ENCODE measurements around the gene RAB3GAP2.
"Not testable (repeated sequence)": the region's sequence is repeated elsewhere in the genome, so short reads cannot be mapped to it uniquely, and the experiment has no call there.

RAB3GAP2 gene

GRCh38 chr1:220124542-220124941 lies 147.7 kb downstream of the RAB3GAP2 start:
- ATAC-seq (replicated peaks) (no peak), DNase-seq (no peak)

DNA sequence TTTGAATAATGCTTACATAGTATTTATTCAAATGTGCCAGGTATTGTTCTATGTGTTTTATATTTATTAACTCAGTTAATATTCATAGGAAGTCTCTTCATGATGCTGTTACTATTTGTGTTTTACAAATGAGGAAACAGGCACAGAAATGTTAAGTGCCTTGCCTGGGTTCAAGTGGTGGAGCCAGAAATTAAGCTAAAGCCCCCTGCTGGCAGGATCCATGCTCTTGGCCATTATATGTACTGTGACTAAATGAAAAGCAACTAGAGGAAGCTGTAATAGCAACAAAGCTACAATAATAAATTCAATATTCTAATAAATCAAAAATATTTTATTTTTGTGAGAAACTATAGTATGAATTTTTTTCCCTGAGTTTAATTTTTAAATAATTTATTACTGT lies 148.4 kb downstream of the RAB3GAP2 start:
- no peaks in the 10 kb centered on the region for H3K27me3 Mint-ChIP-seq
- peaks cover 3 to 9% of the 10 kb centered on the region in 2 donors for H3K4me1 Mint-ChIP-seq (ENCODE audit: low read depth in 2 of 2)
- no peak overlapping the region for H3K4me3 Mint-ChIP-seq
- no peak for ATAC-seq (replicated peaks)
- peaks cover 35% of the 10 kb centered on the region for H3K36me3 Mint-ChIP-seq (ENCODE audit: insufficient read depth)
- H3K9me3 Mint-ChIP-seq, result no peaks in the 10 kb centered on the region
- H3K27ac Mint-ChIP-seq, result no peak overlapping the region
- DNase-seq, result no peak

More at GRCh38 chr1:220124542-220124941, 147.7 kb downstream of the RAB3GAP2 start:
- H3K9me3 Mint-ChIP-seq, result peaks cover 0 to 3% of the 10 kb centered on the region in 2 donors
- H3K4me1 Mint-ChIP-seq (ENCODE audit: low read depth in 2 of 2), result peaks cover 3 to 11% of the 10 kb centered on the region in 2 donors
- H3K27ac Mint-ChIP-seq, result peak overlapping the region in 1 of 2 donors; percentile 25
- no peak overlapping the region for H3K4me3 Mint-ChIP-seq
- H3K36me3 Mint-ChIP-seq (ENCODE audit: insufficient read depth), result peaks cover 37% of the 10 kb centered on the region
- no peaks in the 10 kb centered on the region for H3K27me3 Mint-ChIP-seq

GRCh38 chr1:220123066-220123465 lies 149.2 kb downstream of the RAB3GAP2 start:
- Mint-ChIP-seq H3K4me3 (no peak overlapping the region), H3K27me3 (no peaks in the 10 kb centered on the region), H3K36me3 (ENCODE audit: insufficient read depth) (peaks cover 36% of the 10 kb centered on the region), H3K4me1 (ENCODE audit: low read depth in 2 of 2) (peaks cover 3 to 9% of the 10 kb centered on the region in 2 donors), H3K27ac (no peak overlapping the region), H3K9me3 (no peaks in the 10 kb centered on the region)
- no peak for DNase-seq
- ATAC-seq (replicated peaks), result no peak

DNA sequence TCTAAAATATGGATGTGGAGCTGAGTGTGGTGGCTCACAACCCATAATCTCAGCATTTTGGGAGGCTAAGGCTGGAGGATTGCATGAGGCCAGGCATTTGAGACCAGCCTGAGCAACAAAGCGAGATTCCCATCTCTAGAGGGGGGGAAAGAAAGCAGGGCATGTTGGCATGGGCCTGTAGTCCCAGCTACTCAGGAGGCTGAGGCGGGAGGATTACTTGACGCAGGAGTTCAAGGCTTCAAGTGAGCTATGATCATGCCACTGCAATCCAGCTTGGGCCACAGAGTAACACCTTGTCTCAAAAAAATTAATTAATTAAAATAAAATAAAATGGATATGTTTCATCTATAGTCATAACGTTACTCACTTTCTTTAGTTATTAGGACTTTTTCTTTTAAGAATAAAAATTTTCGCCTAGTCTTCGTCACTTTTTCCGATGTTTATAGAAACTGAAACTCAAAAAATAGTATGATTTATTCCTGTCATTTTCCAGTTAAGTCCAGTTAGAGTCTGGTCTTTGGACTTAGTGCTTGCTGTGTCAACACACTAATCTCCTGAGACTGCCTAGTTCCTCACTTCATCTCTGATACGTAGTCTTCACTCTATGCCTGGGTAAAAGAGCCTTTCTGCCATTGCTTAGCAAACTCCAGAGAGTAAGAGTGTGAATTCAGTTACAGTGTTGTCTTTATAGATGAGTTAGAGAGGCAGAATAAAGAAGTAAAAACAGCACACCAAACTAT lies 150.3 kb downstream of the RAB3GAP2 start:
- DNase-seq (no peak), ATAC-seq (replicated peaks) (no peak)
- no peak overlapping the region for H3K4me3 Mint-ChIP-seq
- peak overlapping the region; percentile 20 to 23 for H3K27ac Mint-ChIP-seq
- peaks cover 41% of the 10 kb centered on the region for H3K36me3 Mint-ChIP-seq (ENCODE audit: insufficient read depth)
- no peaks in the 10 kb centered on the region for H3K27me3 Mint-ChIP-seq
- peaks cover 3 to 9% of the 10 kb centered on the region in 2 donors for H3K4me1 Mint-ChIP-seq (ENCODE audit: low read depth in 2 of 2)
- H3K9me3 Mint-ChIP-seq, result no peaks in the 10 kb centered on the region

DNA sequence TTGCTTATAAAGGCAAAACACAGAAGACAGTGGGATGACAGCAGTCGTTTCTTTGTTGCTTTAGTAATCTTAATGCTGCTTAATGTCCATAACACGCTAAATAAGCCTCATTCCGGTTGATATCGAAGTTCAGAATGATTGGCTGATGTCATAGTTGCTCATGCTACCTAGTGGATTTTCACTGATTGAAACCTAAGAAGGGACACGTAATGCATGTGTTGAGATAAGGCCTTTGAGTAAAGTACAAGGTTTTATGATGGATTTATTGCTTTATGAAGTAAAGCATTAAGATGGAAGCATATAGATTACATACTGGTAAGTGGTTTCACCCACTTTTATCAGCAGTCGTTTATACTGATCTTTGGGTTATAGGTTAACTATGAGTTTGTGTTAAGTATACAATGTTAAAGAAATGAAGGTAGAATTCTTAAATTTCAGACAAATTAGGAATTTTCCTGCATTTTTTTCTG lies 153.2 kb downstream of the RAB3GAP2 start:
- no peaks in the 10 kb centered on the region for H3K27me3 Mint-ChIP-seq
- DNase-seq, result no peak
- no peak for ATAC-seq (replicated peaks)

GRCh38 chr1:220113136-220113695 lies 159.0 kb downstream of the RAB3GAP2 start:
- Mint-ChIP-seq H3K27me3 (no peaks in the 10 kb centered on the region), H3K4me1 (ENCODE audit: low read depth in 2 of 2) (peaks cover 4 to 9% of the 10 kb centered on the region in 2 donors), H3K4me3 (peak overlapping the region; percentile 46 to 59), H3K9me3 (no peaks in the 10 kb centered on the region), H3K36me3 (ENCODE audit: insufficient read depth) (peaks cover 75% of the 10 kb centered on the region), H3K27ac (peak overlapping the region; percentile 22 to 50)
- ATAC-seq (replicated peaks) (peak; percentile 84), DNase-seq (peak; percentile 33 to 36 (median 35))

More for the DNA sequence above, 153.2 kb downstream of the RAB3GAP2 start:
- Mint-ChIP-seq H3K4me1 (ENCODE audit: low read depth in 2 of 2) (peaks cover 3 to 6% of the 10 kb centered on the region in 2 donors), H3K27ac (no peak overlapping the region), H3K9me3 (no peaks in the 10 kb centered on the region), H3K4me3 (no peak overlapping the region), H3K36me3 (ENCODE audit: insufficient read depth) (peaks cover 50% of the 10 kb centered on the region)

DNA sequence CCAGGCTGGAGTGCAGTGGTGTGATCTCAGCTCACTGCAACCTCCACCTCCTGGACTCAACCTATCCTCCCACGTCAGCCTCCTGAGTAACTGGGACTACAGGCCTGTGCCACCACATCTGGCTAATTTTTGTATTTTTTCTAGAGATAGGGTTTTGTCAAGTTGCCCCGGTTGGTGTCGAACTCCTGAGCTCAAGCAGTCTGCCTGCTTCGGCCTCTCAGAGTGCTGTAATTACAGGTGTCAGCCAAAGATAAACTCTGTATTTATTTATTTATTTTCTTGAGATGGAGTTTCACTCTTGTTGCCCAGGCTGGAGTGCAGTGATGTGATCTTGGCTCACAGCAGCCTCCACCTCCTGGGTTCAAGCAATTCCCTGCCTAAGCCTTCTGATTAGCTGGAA lies 159.7 kb downstream of the RAB3GAP2 start:
- DNase-seq; H3K27me3 Mint-ChIP-seq; H3K9me3 Mint-ChIP-seq; H3K4me3 Mint-ChIP-seq; H3K4me1 Mint-ChIP-seq (ENCODE audit: low read depth in 2 of 2); ATAC-seq (replicated peaks); H3K27ac Mint-ChIP-seq: not testable (repeated sequence)
- peaks cover 78% of the 10 kb centered on the region for H3K36me3 Mint-ChIP-seq (ENCODE audit: insufficient read depth)

- not testable (repeated sequence) for DNase-seq; H3K27ac Mint-ChIP-seq; H3K4me3 Mint-ChIP-seq; H3K4me1 Mint-ChIP-seq (ENCODE audit: low read depth in 2 of 2); H3K27me3 Mint-ChIP-seq; ATAC-seq (replicated peaks); H3K9me3 Mint-ChIP-seq
- peaks cover 81% of the 10 kb centered on the region for H3K36me3 Mint-ChIP-seq (ENCODE audit: insufficient read depth)
These were observed 161.8 kb downstream of the RAB3GAP2 start for GRCh38 chr1:220110473-220110872.

GRCh38 chr1:220099826-220100225 lies 172.4 kb downstream of the RAB3GAP2 start:
- peaks cover 83% of the 10 kb centered on the region for H3K36me3 Mint-ChIP-seq (ENCODE audit: insufficient read depth)
- H3K4me3 Mint-ChIP-seq, result no peak overlapping the region
- DNase-seq, result no peak
- no peaks in the 10 kb centered on the region for H3K27me3 Mint-ChIP-seq
- H3K4me1 Mint-ChIP-seq (ENCODE audit: low read depth in 2 of 2), result peaks cover 9 to 15% of the 10 kb centered on the region in 2 donors
- H3K27ac Mint-ChIP-seq, result peak overlapping the region in 1 of 2 donors; percentile 19
- no peaks in the 10 kb centered on the region for H3K9me3 Mint-ChIP-seq
- ATAC-seq (replicated peaks), result no peak

Measured in effector memory CD8-positive, alpha-beta T cell (primary cell).